Body of pancreas (tissue), 4 donors: Measurements from ENCODE around the gene ADAMTS2. TPM values are rescaled to one million over a fixed set of nuclear protein-coding genes. Genes with fewer than 3 reads are reported as not detected.

ENCODE experiments used
- ATAC-seq: fragments of 150-250 bp; one replicate; pipeline ENCODE4 v1.9.1; 2016
- DNase-seq, 4 donors: peaks; one replicate each; pipeline ENCODE4 v3.0.0-alpha.2; 2019
- H3K27ac ChIP-seq, 4 donors: fragments of 200-600 bp; sonication (generic); 1 replicate in 3 of 4; 2 replicates in 1 of 4; pipeline versions ENCODE4 v1.5.1 to v1.6.1; 2016 to 2019; ENCODE audit warnings: mild to moderate bottlenecking in 1 of 4, mixed read lengths in 1 of 4, moderate library complexity in 1 of 4
- H3K27me3 ChIP-seq, 2 donors: fragments of 200-600 bp; sonication (generic); one replicate each; pipeline ENCODE4 v1.6.0; 2016; ENCODE audit warnings: mild to moderate bottlenecking in 1 of 2
- H3K36me3 ChIP-seq, 2 donors: fragments of 200-600 bp; sonication (generic); replicated peaks in 1 of 2; 2 replicates each; pipeline ENCODE4 v1.5.1; 2016; ENCODE audit warnings: low read depth in 2 of 2; ENCODE audit not compliant: insufficient read depth in 1 of 2
- H3K4me1 ChIP-seq: fragments of 200-600 bp; sonication (generic); one replicate; pipeline ENCODE4 v1.6.0; 2016
- H3K4me3 ChIP-seq, 2 donors: fragments of 200-600 bp; sonication (generic); 1 replicate in 1 of 2; 2 replicates in 1 of 2; pipeline ENCODE4 v1.5.1; 2016 to 2019
- H3K9me3 ChIP-seq, 3 donors: fragments of 200-600 bp; sonication (generic); 1 replicate in 2 of 3; 2 replicates in 1 of 3; pipeline ENCODE4 v1.5.1; 2016
- POLR2A ChIP-seq, 3 donors: fragments of 450-650 bp; IDR thresholded peaks; one replicate each; pipeline ENCODE4 v1.6.1; 2016; ENCODE audit warnings: antibody characterized with exemption in 3 of 3, mild to moderate bottlenecking in 2 of 3
- WGBS, 2 donors: methylation state at CpG; one replicate each; pipeline ENCODE4 v1.1.5; 2017; 5-methylcytosine and 5-hydroxymethylcytosine counted together
- intact Hi-C: fragments of 100-400 bp; cut with DNase I; formaldehyde crosslinking; loops from one replicate; pipeline ENCODE4 v1.15.1; 2023
- total RNA-seq, 2 donors: library from RNA; depleted of rRNA; stranded (reverse); fragments of >200 nt; gene quantifications; one replicate each; pipeline ENCODE4 v1.1.0, GENCODE V29; 2016
- TF ChIP-seq, protein P1 (sequence below), 7 experiments: fragments of 450-650 bp in 4 of 7; fragments of 200-600 bp in 3 of 7; sonication (generic) in 3 of 7; IDR thresholded peaks; one replicate each; pipeline ENCODE4 v1.5.1; 2016 to 2019; ENCODE audit warnings: antibody characterized with exemption in 7 of 7

Gene ADAMTS2
- total RNA-seq, 2 donors from 2014 or later, result 9.1 to 19.1 TPM

DNA sequence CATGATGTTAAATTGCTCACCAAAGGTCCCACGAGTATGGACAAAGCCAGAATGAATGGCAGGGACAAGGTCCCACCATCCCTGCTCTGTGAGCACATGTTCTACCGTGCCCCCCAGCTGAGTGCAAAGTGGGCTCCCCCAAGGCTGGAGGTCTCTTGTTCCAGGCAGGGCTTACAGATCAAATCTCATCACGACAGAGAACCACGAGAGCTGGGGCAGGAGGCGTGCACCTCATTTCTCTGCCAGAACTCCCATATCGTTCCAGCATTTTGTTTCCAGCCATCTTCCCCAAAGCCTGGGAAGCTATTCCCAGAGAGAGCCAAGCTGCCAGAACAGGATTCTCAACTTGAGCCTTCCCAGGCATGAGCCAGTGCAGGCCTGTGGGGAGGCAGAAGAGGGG lies 176.6 kb downstream of the ADAMTS2 start:
- DNase-seq, result peak in 2 of 4 donors; percentile 5 to 8
- Histone ChIP-seq H3K27ac (no peak overlapping the region), H3K4me1 (peaks cover 10% of the 10 kb centered on the region), H3K4me3 (no peak overlapping the region), H3K9me3 (no peaks in the 10 kb centered on the region), H3K27me3 (no peaks in the 10 kb centered on the region), H3K36me3 (no peaks in the 10 kb centered on the region)
- intact Hi-C loops, result loop anchor here (10.0 kb wide), 1 partner anchor 326 kb away; no protein-coding TSS in a partner anchor
- TF ChIP-seq, protein P1, sequence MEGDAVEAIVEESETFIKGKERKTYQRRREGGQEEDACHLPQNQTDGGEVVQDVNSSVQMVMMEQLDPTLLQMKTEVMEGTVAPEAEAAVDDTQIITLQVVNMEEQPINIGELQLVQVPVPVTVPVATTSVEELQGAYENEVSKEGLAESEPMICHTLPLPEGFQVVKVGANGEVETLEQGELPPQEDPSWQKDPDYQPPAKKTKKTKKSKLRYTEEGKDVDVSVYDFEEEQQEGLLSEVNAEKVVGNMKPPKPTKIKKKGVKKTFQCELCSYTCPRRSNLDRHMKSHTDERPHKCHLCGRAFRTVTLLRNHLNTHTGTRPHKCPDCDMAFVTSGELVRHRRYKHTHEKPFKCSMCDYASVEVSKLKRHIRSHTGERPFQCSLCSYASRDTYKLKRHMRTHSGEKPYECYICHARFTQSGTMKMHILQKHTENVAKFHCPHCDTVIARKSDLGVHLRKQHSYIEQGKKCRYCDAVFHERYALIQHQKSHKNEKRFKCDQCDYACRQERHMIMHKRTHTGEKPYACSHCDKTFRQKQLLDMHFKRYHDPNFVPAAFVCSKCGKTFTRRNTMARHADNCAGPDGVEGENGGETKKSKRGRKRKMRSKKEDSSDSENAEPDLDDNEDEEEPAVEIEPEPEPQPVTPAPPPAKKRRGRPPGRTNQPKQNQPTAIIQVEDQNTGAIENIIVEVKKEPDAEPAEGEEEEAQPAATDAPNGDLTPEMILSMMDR (IDR thresholded peaks at IDR 0.05), result no peak
- TF ChIP-seq POLR2A (IDR thresholded peaks at IDR 0.05), result no peak
- WGBS, 2 donors, result 65% methylated on average over 4 to 6 of the region's 6 CpGs
- no peak for ATAC-seq

DNA sequence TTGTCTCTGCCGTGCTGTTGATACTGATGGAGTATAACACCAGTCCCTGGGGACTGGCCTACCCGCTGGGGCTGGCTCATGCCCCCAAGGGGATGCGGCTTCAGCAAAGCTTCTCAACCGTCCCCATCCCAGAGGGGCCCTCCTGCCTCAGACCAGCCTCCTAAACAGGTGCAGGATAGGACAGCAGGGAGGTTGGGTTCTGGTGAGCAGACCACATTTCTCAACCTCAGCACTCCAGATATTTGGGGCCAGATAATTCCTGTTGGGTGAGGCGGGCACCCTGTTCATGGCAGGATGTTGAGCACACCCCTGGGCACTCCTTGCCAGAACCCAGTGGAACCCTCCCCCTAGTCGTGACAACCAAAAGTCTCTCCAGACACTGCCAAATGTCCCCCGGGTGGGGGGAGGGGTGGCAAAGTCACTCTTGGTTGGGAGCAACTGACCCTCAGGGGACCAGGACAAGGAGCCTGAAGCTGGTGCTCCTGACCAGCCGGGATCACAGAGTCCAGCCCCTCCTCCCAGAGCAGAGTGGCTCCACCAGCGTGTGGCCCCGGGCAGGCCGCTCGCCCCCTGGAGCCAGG lies 177.3 kb downstream of the ADAMTS2 start:
- Histone ChIP-seq H3K4me3 (no peak overlapping the region), H3K27ac (no peak overlapping the region), H3K36me3 (no peaks in the 10 kb centered on the region), H3K9me3 (no peaks in the 10 kb centered on the region), H3K4me1 (peaks cover 10% of the 10 kb centered on the region), H3K27me3 (no peaks in the 10 kb centered on the region)
- WGBS, 2 donors, result 69 to 82% methylated on average over 5 to 12 of the region's 12 CpGs
- peak in 2 of 4 donors; percentile 7 to 10 for DNase-seq
- ATAC-seq, result no peak
- intact Hi-C loops, result loop anchor here (10.0 kb wide), 1 partner anchor 327 kb away; no protein-coding TSS in a partner anchor
- TF ChIP-seq, protein P1 (IDR thresholded peaks at IDR 0.05), result no peak
- TF ChIP-seq POLR2A (IDR thresholded peaks at IDR 0.05), result no peak

DNA sequence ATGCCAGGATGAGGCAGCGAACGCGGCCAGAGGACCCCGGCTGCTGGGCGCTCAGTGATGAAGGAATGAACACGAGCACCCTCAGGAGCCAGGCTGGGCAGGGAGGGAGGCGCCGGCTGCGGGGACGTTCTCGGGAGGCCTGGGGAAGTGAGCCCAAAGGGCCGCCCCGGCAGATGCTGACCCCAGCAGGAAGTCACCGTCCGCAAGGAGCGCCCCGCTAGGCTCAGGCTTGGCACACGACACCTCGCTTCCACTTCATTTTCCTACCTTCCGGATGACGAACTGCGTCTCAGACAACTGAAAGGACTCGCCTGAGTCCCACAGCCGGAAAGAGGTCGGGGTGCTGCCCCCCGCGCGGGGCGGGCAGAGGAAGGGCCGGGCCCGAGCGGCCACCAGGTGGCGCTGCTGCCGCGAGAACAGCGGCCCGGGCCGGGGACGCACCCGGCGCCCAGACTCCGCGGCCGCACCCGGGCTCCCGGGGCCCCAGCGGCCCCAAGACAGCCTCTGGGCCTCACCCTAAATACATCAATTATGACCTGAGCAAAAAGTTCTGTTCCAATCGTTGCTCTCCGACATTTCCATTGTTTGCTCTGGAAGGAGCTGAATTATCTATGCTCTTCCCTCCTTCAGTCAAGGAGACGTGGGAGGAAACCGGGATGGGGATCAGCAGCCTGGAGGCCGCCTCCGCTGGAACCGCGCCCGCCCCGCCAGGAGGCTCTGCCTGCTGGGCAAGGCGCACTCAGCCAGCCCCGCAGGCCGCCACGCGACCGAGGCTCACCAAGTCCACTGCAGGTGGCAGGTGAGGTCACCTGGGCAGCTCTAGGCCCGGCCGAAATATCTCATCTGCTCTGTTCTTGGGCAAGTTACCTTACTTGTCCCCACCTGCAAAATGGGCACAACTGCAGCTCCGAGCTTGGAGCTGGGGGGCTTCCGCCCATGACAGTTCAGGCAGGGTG lies 178.1 kb downstream of the ADAMTS2 start:
- intact Hi-C loops, result loop anchor here (10.0 kb wide), 1 partner anchor 328 kb away; no protein-coding TSS in a partner anchor
- peaks cover 10% of the 10 kb centered on the region for H3K4me1 ChIP-seq
- no peaks in the 10 kb centered on the region for H3K9me3 ChIP-seq
- ATAC-seq, result peak; percentile 63
- TF ChIP-seq POLR2A (IDR thresholded peaks at IDR 0.05), result no peak
- TF ChIP-seq, protein P1 (IDR thresholded peaks at IDR 0.05), result peak; percentile 56 to 93 (median 68)
- no peaks in the 10 kb centered on the region for H3K27me3 ChIP-seq
- H3K36me3 ChIP-seq, result no peaks in the 10 kb centered on the region
- H3K4me3 ChIP-seq, result no peak overlapping the region
- 16 to 38% methylated on average over 25 to 67 of the region's 67 CpGs for WGBS, 2 donors
- H3K27ac ChIP-seq, result no peak overlapping the region
- DNase-seq, result peak; percentile 26 to 66 (median 36)

DNA sequence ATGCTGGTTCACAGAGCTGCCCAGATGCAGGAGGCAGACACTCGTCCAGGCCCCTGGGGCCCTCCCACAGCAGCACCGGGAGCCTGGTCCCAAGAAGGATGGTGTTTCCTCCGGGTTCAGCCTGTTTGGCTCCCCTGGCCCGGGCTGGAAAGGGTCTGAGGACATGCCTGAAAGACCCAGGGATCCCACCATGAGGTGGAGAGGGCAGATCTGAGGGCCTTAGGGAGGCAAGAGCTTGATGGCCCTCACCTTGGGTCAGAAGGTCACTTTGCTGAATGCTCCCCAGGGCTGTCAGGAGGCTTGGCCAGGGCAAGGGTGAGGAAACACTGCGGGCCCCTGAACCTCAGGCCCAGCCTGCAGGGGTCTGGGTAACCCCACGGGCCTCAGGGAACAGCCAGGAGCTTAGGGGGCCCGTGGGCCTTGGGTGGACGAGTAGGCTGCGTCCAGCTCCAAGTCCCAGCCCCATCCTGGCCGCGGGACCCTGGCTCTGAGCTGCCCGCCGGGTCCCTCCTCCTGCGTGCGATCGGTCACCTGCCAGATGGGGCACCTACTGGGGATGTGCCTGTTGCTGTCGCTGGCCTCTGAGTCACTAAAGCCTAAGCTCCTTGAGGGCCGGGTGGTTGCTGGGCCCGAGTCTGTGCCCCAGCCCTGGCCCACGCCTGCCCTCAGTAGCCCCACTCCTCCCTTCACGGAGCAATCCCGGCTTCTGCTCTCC lies 178.9 kb downstream of the ADAMTS2 start:
- ATAC-seq, result no peak
- TF ChIP-seq, protein P1 (IDR thresholded peaks at IDR 0.05), result no peak
- no peak for TF ChIP-seq POLR2A (IDR thresholded peaks at IDR 0.05)
- Histone ChIP-seq H3K9me3 (no peaks in the 10 kb centered on the region), H3K4me3 (no peak overlapping the region), H3K27ac (no peak overlapping the region), H3K27me3 (no peaks in the 10 kb centered on the region), H3K36me3 (no peaks in the 10 kb centered on the region), H3K4me1 (peaks cover 10% of the 10 kb centered on the region)
- WGBS, 2 donors, result 64 to 65% methylated on average over 6 to 19 of the region's 22 CpGs
- intact Hi-C loops, result loop anchor here (10.0 kb wide), 1 partner anchor 328 kb away; no protein-coding TSS in a partner anchor
- no peak for DNase-seq
